GM19240 (cell line): ENCODE data around the gene CLIP1.
A peak's percentile ranks its signal among the peaks of the same experiment; 100 is the strongest.
"Not testable (repeated sequence)": the region's sequence is repeated elsewhere in the genome, so short reads cannot be mapped to it uniquely, and the experiment has no call there.

Experiments
- DNase-seq: peaks from one replicate; pipeline ENCODE4 v3.0.0; 2011; ENCODE audit warnings: low spot score; ENCODE audit not compliant: insufficient read length

The CLIP1 gene

GRCh38 chr12:122435186-122435585 lies 12.7 kb upstream of the CLIP1 start:
- no peak for DNase-seq

- not testable (repeated sequence) for DNase-seq
Measured at GRCh38 chr12:122429043-122429442, 6.6 kb upstream of the CLIP1 start.

GRCh38 chr12:122427403-122427802 lies 4.9 kb upstream of the CLIP1 start:
- no peak for DNase-seq

DNA sequence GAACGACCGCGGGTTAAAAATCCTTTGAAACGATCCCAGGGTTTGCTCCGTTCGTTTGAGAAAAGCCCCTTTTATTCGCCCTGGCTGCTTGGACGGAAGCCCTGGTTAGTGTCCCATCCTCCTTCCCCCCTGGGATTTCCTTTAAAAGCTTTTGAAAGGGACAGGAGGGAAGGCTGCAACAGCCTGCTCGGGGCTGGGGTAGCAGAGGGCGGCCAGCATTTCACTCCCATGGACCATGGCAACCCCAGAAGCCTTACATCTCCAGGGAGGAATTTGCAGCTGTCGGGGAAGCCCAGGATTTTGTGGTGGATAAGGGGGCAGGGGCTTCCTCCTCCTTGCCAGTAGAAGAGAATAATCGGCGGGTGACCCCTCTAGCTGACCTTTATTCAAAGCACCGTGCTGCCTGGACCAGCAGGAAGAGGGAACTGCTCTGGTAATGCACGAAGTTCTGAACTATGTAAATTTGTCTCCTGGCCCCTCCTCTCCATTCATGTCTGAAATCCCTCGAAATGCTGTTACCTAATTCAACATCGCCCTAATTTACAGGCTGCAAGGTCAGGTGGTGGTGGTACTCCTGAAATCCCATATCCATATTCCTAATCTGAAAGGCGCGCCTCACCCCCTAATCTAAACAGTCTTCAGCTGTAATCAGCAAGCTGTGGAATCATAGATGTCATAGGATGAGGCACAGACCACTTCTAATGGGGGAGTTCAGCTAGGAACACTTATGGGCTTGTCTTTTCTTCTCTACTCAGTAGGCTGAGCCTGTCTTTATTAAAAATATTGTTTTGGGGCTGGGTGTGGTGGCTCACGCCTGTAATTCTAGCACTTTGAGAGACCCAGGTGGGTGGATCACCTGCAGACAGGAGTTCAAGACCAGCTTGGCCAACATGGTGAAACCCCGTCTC lies 1.0 kb upstream of the CLIP1 start:
- no peak for DNase-seq

DNA sequence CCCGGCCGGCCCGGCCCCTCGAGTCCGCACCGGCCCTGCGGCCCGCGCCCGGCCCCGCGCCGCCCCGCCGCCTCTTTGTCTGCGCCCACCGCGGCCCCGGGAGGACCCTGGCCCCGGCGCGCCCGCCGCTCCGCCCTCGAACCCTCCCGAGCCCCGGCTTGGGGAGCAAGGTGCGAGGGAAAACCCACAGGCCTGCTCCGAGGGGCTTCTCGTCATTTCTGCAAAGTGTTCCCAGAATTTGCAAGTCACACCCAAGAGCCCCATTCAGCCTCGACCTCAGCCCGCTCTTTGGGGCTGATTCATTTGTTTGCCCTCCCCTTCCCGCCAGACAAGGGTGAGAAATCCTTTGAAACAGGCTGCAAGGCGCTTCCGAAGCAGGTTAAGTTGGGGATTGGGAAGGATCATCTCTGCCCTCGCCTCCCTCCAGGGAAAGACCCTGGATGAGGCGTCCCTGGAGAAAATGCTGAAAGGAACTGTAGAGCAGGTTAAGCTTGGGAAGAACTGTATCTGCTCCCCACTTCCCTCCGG lies 325 bp upstream of the CLIP1 start:
- DNase-seq = no peak

- DNase-seq = no peak
Measured at GRCh38 chr12:122421187-122421820, 1.2 kb downstream of the CLIP1 start.

DNA sequence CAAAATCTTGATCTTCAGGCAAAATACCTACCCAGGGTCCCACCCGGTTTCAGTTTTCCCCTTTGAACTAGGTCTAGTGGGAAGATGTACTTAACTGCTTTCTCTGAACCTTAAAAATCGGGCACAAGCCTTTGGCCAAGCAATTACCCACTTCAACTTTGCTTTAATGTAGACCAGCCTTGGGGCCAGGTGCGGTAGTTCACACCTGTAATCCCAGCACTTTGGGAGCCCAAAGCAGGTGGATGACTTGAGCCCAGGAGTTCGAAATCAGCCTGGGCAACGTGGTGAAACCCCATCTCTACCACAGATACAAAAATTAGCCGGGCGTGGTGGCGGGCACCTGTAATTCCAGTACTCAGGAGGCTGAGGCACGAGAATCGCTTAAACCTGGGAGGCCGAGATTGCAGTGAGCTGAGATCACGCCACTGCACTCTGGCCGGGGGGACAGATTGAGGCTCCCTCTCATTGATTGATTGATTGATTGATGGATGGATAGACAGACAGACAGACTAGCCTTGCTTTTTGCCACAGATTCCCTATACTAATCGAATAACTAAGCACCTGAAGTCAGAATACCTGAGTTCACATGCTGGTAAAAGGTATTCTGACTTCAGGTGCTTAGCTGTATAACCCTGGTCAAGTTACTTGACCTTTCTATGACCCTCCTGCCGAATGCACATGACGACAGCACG lies 1.9 kb downstream of the CLIP1 start:
- no peak for DNase-seq

GRCh38 chr12:122419094-122419493 lies 3.4 kb downstream of the CLIP1 start:
- not testable (repeated sequence) for DNase-seq

GRCh38 chr12:122415665-122416064 lies 6.8 kb downstream of the CLIP1 start:
- DNase-seq = not testable (repeated sequence)

DNA sequence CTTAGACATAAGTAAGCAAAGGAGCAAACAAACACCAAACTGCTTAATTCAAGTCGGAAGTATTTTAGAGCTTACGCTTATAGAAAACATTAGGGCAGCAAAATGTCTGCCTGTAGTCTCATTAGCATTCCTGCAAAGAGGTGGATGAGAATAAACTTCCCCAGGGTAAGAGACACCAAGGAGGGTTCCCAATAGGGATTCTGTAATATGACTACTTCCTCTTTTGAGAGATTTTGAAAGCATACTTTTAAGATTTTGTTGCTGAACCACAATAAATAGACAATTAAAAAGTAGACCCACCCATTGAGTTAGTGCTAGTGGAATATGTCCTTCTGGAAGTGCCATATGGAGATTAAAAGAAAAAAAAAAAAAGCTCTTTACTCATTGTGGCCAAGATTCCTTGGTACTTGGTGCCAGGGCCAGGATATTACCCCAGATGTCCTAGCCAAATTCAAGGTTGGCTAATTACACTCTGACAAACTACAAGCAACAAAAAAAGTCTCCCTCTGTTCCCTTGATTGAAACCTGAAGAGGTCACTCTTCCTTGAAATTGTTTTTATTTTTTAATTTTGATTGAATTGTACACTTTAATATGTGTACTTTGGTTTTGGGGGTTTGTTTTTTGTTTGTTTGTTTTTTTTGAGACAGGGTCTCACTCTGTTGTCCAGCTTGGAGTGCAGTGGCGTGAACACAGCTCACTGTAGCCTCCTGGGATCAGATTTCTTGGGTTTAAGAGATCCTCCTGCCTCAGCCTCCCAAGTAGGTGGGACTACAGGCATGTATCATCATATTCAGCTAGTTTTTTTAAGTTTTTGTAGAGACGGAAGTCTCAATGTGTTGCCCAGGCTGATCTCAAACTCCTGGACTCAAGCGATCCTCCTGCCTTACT lies 8.7 kb downstream of the CLIP1 start:
- DNase-seq = no peak

DNA sequence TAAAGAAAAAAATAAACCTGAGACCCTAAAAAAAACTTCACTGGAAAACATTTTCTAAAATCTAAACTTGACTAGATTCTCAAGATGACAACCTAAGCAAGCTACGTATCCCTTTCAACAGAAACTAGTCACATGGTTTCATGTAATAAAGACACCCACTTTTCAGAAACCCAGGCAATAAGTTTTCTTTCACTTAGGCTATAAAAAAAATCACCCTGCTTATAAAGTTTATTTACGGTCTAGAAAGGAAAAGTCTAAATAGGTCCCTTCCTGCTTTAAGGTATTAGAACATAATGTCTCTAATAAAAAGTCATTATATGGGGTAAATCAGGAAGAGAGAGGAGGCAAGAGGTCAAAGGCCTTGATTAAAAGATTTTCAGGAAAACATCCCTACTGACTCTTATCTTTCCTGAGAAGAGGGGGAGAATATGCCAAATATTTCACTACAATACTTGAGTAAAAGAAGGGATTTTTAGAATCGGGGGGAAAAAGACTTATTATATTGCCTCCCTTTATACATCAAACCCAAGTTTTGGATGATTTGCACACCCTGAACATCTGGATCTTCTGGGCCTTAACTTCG lies 9.5 kb downstream of the CLIP1 start:
- no peak for DNase-seq

GRCh38 chr12:122411537-122411936 lies 10.9 kb downstream of the CLIP1 start:
- no peak for DNase-seq

GRCh38 chr12:122407208-122407607 lies 15.3 kb downstream of the CLIP1 start:
- no peak for DNase-seq

DNA sequence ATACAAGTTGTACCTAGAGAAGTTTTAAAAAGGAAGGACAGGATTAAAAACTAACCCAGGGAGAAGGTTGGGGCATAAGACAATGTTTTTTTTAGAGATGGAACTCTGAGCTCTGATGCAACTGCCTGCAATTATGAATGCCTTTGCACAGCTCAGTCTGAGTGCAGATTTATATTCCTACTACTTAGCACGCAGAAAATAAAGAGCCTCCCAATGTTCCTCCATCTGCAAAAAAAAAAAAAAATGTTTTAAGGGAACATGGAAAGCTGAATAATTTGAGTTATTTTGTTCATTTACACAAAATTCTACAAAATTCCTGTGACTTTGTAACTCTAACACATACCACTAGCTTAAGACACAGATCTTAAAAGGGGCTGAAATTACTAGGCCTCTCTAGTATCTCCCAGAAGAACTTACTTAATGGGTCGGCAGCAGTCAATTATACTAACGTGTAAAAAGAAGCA lies 15.7 kb downstream of the CLIP1 start:
- no peak for DNase-seq

GRCh38 chr12:122403831-122404230 lies 18.6 kb downstream of the CLIP1 start:
- DNase-seq = no peak

DNA sequence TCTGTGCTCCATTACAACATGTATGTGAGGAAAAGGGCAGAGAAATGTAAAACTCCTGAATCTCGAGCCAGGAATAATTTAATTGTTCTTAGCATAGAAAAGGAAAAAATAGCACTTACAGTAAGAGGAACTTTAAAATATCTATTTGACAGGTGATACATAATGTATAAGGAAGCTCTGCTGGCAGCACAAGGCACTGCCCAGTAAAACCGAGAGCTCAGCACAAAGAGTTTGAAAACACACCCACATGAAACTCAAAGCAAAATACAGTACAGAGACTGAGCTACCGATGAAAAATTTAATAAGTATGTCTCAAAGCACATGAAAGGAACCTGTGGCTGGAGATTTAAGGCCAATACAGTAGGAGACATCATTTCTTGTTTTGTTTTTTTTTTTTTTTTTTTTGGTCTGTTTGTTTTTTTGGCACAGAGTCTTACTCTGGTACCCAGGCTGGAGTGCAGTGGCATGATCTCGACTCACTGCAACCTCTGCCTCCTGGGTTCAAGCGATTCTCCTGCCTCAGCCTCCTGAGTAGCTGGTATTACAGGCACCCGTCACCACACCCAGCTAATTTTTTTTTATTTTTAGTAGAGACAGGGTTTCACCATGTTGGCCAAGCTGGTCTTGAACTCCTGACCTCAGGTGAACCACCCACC lies 19.2 kb downstream of the CLIP1 start:
- no peak for DNase-seq

- no peak for DNase-seq
Measured at GRCh38 chr12:122402264-122402663, 20.2 kb downstream of the CLIP1 start.

GRCh38 chr12:122399592-122400373 lies 22.7 kb downstream of the CLIP1 start:
- DNase-seq = peak; percentile 44

- no peak for DNase-seq
Measured at GRCh38 chr12:122399254-122399591, 23.2 kb downstream of the CLIP1 start.
